GM12878 (cell line): ENCODE data around the gene BBS1. TPM values are rescaled to one million over a fixed set of nuclear protein-coding genes. Genes with fewer than 3 reads are reported as not detected.

Experiments used
- ATAC-seq: fragments of 200-7000 bp; cut with Tn5 transposase; 3 replicates; pipeline ENCODE4 v1.9.1; 2020; ENCODE audit warnings: mild to moderate bottlenecking, moderate library complexity
- BruUV-seq: library from RNA; stranded (reverse); fragments of 400-500 nt; replicated peaks from 2 replicates; lab custom pipeline; 2021; lab: Mats Ljungman, UMichigan
- CTCF ChIA-PET: fragments of 300-600 bp; sonication (Branson Sonifier 250); formaldehyde crosslinking; extraction: SDS; loops from one replicate; lab custom pipeline; 2021; ENCODE audit warnings: inconsistent platforms; lab: Yijun Ruan, JAX
- POLR2A ChIA-PET: fragments of 350-600 bp; formaldehyde crosslinking; extraction: SDS; loops from one replicate; lab custom pipeline; 2021; ENCODE audit warnings: inconsistent platforms; lab: Charles Lee
- RAD21 ChIA-PET: fragments of 300-600 bp; sonication (Branson Sonifier 250); formaldehyde crosslinking; loops from one replicate; lab custom pipeline; 2023; ENCODE audit warnings: antibody characterized with exemption; ENCODE audit not compliant: unreplicated experiment; lab: Charles Lee
- SMC1A ChIA-PET: fragments of 300-600 bp; sonication (Branson Sonifier 250); formaldehyde crosslinking; loops from one replicate; lab custom pipeline; 2023; ENCODE audit not compliant: unreplicated experiment, uncharacterized antibody; lab: Charles Lee
- DNase-seq: peaks from one replicate; pipeline ENCODE4 v3.0.0-alpha.2; 2011; ENCODE audit warnings: low read depth, low spot score
- FAIRE-seq: peaks from 3 replicates; lab custom pipeline; 2011; peaks lifted over from hg19 to GRCh38; lab: Jason Lieb, UNC
- H2AFZ ChIP-seq: 2 replicates; pipeline ENCODE4 v1.6.0; 2011; ENCODE audit warnings: low read depth, low read length, control low read depth; ENCODE audit not compliant: control insufficient read depth
- H3K27ac ChIP-seq: 2 replicates; pipeline ENCODE4 v1.5.1; 2011; ENCODE audit warnings: control low read depth; ENCODE audit not compliant: control insufficient read depth, insufficient read depth
- H3K27me3 ChIP-seq, 2 experiments: replicated peaks in 1 of 2; 2 replicates each; pipeline versions ENCODE4 v1.6.0 to v1.6.1; 2011; ENCODE audit warnings: low read length in 1 of 2; ENCODE audit not compliant: control insufficient read depth in 2 of 2, insufficient read depth in 2 of 2
- H3K36me3 ChIP-seq, 2 experiments: 2 replicates each; pipeline ENCODE4 v1.5.1; 2011; ENCODE audit warnings: low read length in 1 of 2; ENCODE audit not compliant: control insufficient read depth in 2 of 2, insufficient read depth in 2 of 2
- H3K4me1 ChIP-seq: 2 replicates; pipeline ENCODE4 v1.6.1; 2011; ENCODE audit warnings: mild to moderate bottlenecking, low read length, moderate library complexity, mixed read lengths; ENCODE audit not compliant: control insufficient read depth, insufficient read depth
- H3K4me2 ChIP-seq: 2 replicates; pipeline ENCODE4 v1.6.0; 2011; ENCODE audit warnings: control low read depth; ENCODE audit not compliant: control insufficient read depth, insufficient read depth
- H3K4me3 ChIP-seq: fragments of 200-600 bp; sonication (generic); 2 replicates; pipeline ENCODE4 v1.5.1; 2016
- H3K79me2 ChIP-seq: 2 replicates; pipeline ENCODE4 v1.6.0; 2011; ENCODE audit warnings: low read length; ENCODE audit not compliant: control insufficient read depth, insufficient read depth
- H3K9ac ChIP-seq: 2 replicates; pipeline ENCODE4 v1.8.0; 2011; ENCODE audit warnings: low read length, control low read depth, mixed read lengths; ENCODE audit not compliant: control insufficient read depth, insufficient read depth
- H3K9me3 ChIP-seq: replicated peaks from 3 replicates; pipeline ENCODE4 v1.5.1; 2011; ENCODE audit warnings: mild to moderate bottlenecking, low read length; ENCODE audit not compliant: control insufficient read depth, insufficient read depth
- H4K20me1 ChIP-seq: 2 replicates; pipeline ENCODE4 v1.6.0; 2011; ENCODE audit not compliant: control insufficient read depth, insufficient read depth
- CBFB ChIP-seq: IDR thresholded peaks from 2 replicates; pipeline ENCODE4 v1.6.1; 2016; ENCODE audit warnings: antibody characterized with exemption, low read depth
- CHD2 ChIP-seq: IDR thresholded peaks from 2 replicates; pipeline ENCODE4 v1.6.1; 2011; ENCODE audit warnings: low read depth, low read length, improper control_type of control experiment, borderline replicate concordance
- CHD4 ChIP-seq: fragments of 200-600 bp; sonication (generic); IDR thresholded peaks from 2 replicates; pipeline ENCODE4 v1.6.1; 2016; ENCODE audit warnings: mild to moderate bottlenecking
- FOS ChIP-seq: IDR thresholded peaks from 3 replicates; pipeline ENCODE4 v1.6.1; 2011; ENCODE audit warnings: borderline replicate concordance; ENCODE audit not compliant: insufficient read length; ENCODE audit errors: extremely low read depth
- FOXM1 ChIP-seq: IDR thresholded peaks from 2 replicates; pipeline ENCODE4 v1.6.1; 2012; ENCODE audit warnings: low read depth, mild to moderate bottlenecking, inconsistent platforms, low read length, moderate library complexity
- HCFC1 ChIP-seq: fragments of 150-350 bp; IDR thresholded peaks from 2 replicates; pipeline ENCODE4 v1.6.1; 2014; ENCODE audit warnings: low read length
- JUNB ChIP-seq: IDR thresholded peaks from 2 replicates; pipeline ENCODE4 v1.6.1; 2016; ENCODE audit warnings: antibody characterized with exemption, mild to moderate bottlenecking
- KLF5 ChIP-seq: fragments of 450-650 bp; IDR thresholded peaks from 2 replicates; pipeline ENCODE4 v1.6.1; 2014; ENCODE audit warnings: mild to moderate bottlenecking; ENCODE audit not compliant: partially characterized antibody
- MTA3 ChIP-seq: IDR thresholded peaks from 2 replicates; pipeline ENCODE4 v1.6.1; 2012; ENCODE audit warnings: low read length, inconsistent platforms, borderline replicate concordance
- MYB ChIP-seq: fragments of 150-350 bp; IDR thresholded peaks from 2 replicates; pipeline ENCODE4 v1.6.1; 2014; ENCODE audit warnings: mild to moderate bottlenecking, low read depth, low read length, borderline replicate concordance
- PAX8 ChIP-seq: fragments of 450-650 bp; IDR thresholded peaks from 2 replicates; pipeline ENCODE4 v1.6.1; 2017; ENCODE audit warnings: mild to moderate bottlenecking, moderate library complexity
- PBX3 ChIP-seq: IDR thresholded peaks from 2 replicates; pipeline ENCODE4 v1.6.1; 2011; ENCODE audit warnings: mild to moderate bottlenecking, low read depth, low read length, moderate library complexity; ENCODE audit not compliant: insufficient replicate concordance
- TBL1XR1 ChIP-seq: IDR thresholded peaks from 2 replicates; pipeline ENCODE4 v1.6.1; 2012; ENCODE audit warnings: low read depth, low read length, improper control_type of control experiment
- YBX1 ChIP-seq: fragments of 450-650 bp; IDR thresholded peaks from 2 replicates; pipeline ENCODE4 v1.6.1; 2016; ENCODE audit warnings: antibody characterized with exemption
- YY1 ChIP-seq: IDR thresholded peaks from 2 replicates; pipeline ENCODE4 v1.6.1; 2011; ENCODE audit warnings: low read depth, mild to moderate bottlenecking, low read length
- ZSCAN29 ChIP-seq: fragments of 450-650 bp; IDR thresholded peaks from 2 replicates; pipeline ENCODE4 v1.6.1; 2017; ENCODE audit warnings: mild to moderate bottlenecking, moderate library complexity
- WGBS: methylation state at CpG from one replicate; pipeline ENCODE4 v1.1.6; 2016; ENCODE audit warnings: low lambda C conversion rate; ENCODE audit not compliant: insufficient replicate concordance, insufficient coverage; ENCODE audit errors: missing lambda C conversion rate; 5-methylcytosine and 5-hydroxymethylcytosine counted together
- in situ Hi-C: fragments of 300-500 bp; cut with MboI; formaldehyde crosslinking; loops from 9 replicates; pipeline ENCODE4 v1.14.3; 2018; ENCODE audit warnings: mixed read lengths
- intact Hi-C: fragments of 100-400 bp; cut with micrococcal nuclease; formaldehyde crosslinking; loops from one replicate; pipeline ENCODE4 v1.14.2; 2022; ENCODE audit not compliant: unreplicated experiment
- polyA plus RNA-seq, 11 experiments: library from polyadenylated mRNA; depleted of rRNA in 4 of 11; unstranded in 6 of 11; stranded (reverse) in 5 of 11; fragments of >200 nt; fragmentation: Nextera tagmentation in 4 of 11; fragmentation: Illumina TruSeq in 1 of 11; extraction: Ambion mirVana in 4 of 11; extraction: Trizol in 1 of 11; gene quantifications; 1 replicate in 1 of 11; 2 replicates in 10 of 11; pipeline versions ENCODE4 v1.2.1 to v1.2.3, GENCODE V29; 2011 to 2016; ENCODE audit warnings: inconsistent platforms in 2 of 11, missing spikeins in 2 of 11, low read depth in 1 of 11
- total RNA-seq, 4 experiments: library from RNA; depleted of rRNA in 3 of 4; stranded (reverse); fragments of >200 nt in 3 of 4; fragmentation: Illumina TruSeq in 1 of 4; extraction: Trizol in 1 of 4; gene quantifications; 2 replicates each; pipeline versions ENCODE4 v1.2.1 to v1.2.3, GENCODE V29; 2013 to 2021
- TF ChIP-seq, protein P1 (sequence below): fragments of 450-650 bp; IDR thresholded peaks from 2 replicates; pipeline ENCODE4 v1.6.1; 2017; ENCODE audit warnings: mild to moderate bottlenecking, moderate library complexity

BBS1 gene
- total and polyA plus RNA-seq, 10 of the 15 experiments (the other 5 are each of a cell fraction or from before 2014, with no cell fraction given) = 2.5 to 14.7 (median 8.7) TPM

GRCh38 chr11:66549696-66550095 lies 39.3 kb downstream of the BBS1 start:
- FAIRE-seq = no peak
- 86% methylated on average over 3 of the region's 3 CpGs for WGBS
- no peaks in the 10 kb centered on the region for H4K20me1 ChIP-seq
- H3K27ac ChIP-seq = no peak overlapping the region
- H3K4me3 ChIP-seq = no peak overlapping the region
- POLR2A ChIA-PET = no interaction called here
- no peaks in the 10 kb centered on the region for H3K36me3 ChIP-seq
- BruUV-seq = no TSS peak
- no peaks in the 10 kb centered on the region for H3K9me3 ChIP-seq
- H2AFZ ChIP-seq = no peak overlapping the region
- H3K79me2 ChIP-seq = no peaks in the 10 kb centered on the region; the same call in 1 of the 2 replicates
- H3K9ac ChIP-seq = no peak overlapping the region
- TF ChIP-seq ZSCAN29 (no peak), PBX3 (no peak), JUNB (no peak), KLF5 (no peak), HCFC1 (no peak), CHD4 (no peak), YY1 (no peak), CBFB (no peak), FOS (no peak), PAX8 (no peak), MYB (no peak), MTA3 (no peak), CHD2 (no peak), TBL1XR1 (no peak), YBX1 (no peak), FOXM1 (no peak)
- TF ChIP-seq, protein P1, sequence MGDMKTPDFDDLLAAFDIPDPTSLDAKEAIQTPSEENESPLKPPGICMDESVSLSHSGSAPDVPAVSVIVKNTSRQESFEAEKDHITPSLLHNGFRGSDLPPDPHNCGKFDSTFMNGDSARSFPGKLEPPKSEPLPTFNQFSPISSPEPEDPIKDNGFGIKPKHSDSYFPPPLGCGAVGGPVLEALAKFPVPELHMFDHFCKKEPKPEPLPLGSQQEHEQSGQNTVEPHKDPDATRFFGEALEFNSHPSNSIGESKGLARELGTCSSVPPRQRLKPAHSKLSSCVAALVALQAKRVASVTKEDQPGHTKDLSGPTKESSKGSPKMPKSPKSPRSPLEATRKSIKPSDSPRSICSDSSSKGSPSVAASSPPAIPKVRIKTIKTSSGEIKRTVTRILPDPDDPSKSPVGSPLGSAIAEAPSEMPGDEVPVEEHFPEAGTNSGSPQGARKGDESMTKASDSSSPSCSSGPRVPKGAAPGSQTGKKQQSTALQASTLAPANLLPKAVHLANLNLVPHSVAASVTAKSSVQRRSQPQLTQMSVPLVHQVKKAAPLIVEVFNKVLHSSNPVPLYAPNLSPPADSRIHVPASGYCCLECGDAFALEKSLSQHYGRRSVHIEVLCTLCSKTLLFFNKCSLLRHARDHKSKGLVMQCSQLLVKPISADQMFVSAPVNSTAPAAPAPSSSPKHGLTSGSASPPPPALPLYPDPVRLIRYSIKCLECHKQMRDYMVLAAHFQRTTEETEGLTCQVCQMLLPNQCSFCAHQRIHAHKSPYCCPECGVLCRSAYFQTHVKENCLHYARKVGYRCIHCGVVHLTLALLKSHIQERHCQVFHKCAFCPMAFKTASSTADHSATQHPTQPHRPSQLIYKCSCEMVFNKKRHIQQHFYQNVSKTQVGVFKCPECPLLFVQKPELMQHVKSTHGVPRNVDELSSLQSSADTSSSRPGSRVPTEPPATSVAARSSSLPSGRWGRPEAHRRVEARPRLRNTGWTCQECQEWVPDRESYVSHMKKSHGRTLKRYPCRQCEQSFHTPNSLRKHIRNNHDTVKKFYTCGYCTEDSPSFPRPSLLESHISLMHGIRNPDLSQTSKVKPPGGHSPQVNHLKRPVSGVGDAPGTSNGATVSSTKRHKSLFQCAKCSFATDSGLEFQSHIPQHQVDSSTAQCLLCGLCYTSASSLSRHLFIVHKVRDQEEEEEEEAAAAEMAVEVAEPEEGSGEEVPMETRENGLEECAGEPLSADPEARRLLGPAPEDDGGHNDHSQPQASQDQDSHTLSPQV = no peak
- no peak for DNase-seq
- RAD21 ChIA-PET = no interaction called here
- in situ Hi-C loops (no loop called here), intact Hi-C loops (no loop called here)
- SMC1A ChIA-PET = no interaction called here
- no peak overlapping the region for H3K4me2 ChIP-seq
- no peaks in the 10 kb centered on the region for H3K4me1 ChIP-seq
- ATAC-seq = no peak
- H3K27me3 ChIP-seq = no peaks in the 10 kb centered on the region
- CTCF ChIA-PET = interaction anchor here (1.1 kb wide), 1 partner anchor 28 kb away, joined by 3 read pairs; no protein-coding TSS in a partner anchor
